Adipocyte (in vitro differentiated cells): ENCODE results near the gene PNKD.

Experiments
- DNase-seq: peaks from one replicate; pipeline ENCODE4 v3.0.0-alpha.2; 2015; ENCODE audit warnings: low read depth
- H3K27me3 ChIP-seq: replicated peaks from 2 replicates; pipeline ENCODE4 v1.7.0; 2013; ENCODE audit warnings: mild to moderate bottlenecking, low read length, moderate library complexity; ENCODE audit not compliant: control insufficient read depth, insufficient read depth
- H3K36me3 ChIP-seq: 2 replicates; pipeline ENCODE4 v1.7.0; 2013; ENCODE audit warnings: low read length, mild to moderate bottlenecking, moderate library complexity; ENCODE audit not compliant: control insufficient read depth, insufficient read depth, severe bottlenecking
- H3K4me1 ChIP-seq: 2 replicates; pipeline ENCODE4 v1.7.0; 2013; ENCODE audit warnings: mild to moderate bottlenecking, low read length, moderate library complexity; ENCODE audit not compliant: control insufficient read depth, insufficient read depth
- H3K4me3 ChIP-seq: 2 replicates; pipeline ENCODE4 v1.7.0; 2013; ENCODE audit warnings: mild to moderate bottlenecking, low read length, moderate library complexity
- H3K9ac ChIP-seq: 2 replicates; pipeline ENCODE4 v1.7.0; 2013; ENCODE audit warnings: mild to moderate bottlenecking, low read length, moderate library complexity
- H3K9me3 ChIP-seq: 2 replicates; pipeline ENCODE4 v1.7.0; 2013; ENCODE audit warnings: mild to moderate bottlenecking, low read length, moderate library complexity; ENCODE audit not compliant: control insufficient read depth

PNKD gene

GRCh38 chr2:218257390-218257981 is 12.8 kb upstream of the PNKD start:
- Histone ChIP-seq H3K4me1 (peaks cover 62% of the 10 kb centered on the region), H3K4me3 (no peak overlapping the region), H3K9ac (no peak overlapping the region), H3K9me3 (no peaks in the 10 kb centered on the region), H3K36me3 (peaks cover 44% of the 10 kb centered on the region), H3K27me3 (no peaks in the 10 kb centered on the region)
- peak; percentile 48 for DNase-seq

DNA sequence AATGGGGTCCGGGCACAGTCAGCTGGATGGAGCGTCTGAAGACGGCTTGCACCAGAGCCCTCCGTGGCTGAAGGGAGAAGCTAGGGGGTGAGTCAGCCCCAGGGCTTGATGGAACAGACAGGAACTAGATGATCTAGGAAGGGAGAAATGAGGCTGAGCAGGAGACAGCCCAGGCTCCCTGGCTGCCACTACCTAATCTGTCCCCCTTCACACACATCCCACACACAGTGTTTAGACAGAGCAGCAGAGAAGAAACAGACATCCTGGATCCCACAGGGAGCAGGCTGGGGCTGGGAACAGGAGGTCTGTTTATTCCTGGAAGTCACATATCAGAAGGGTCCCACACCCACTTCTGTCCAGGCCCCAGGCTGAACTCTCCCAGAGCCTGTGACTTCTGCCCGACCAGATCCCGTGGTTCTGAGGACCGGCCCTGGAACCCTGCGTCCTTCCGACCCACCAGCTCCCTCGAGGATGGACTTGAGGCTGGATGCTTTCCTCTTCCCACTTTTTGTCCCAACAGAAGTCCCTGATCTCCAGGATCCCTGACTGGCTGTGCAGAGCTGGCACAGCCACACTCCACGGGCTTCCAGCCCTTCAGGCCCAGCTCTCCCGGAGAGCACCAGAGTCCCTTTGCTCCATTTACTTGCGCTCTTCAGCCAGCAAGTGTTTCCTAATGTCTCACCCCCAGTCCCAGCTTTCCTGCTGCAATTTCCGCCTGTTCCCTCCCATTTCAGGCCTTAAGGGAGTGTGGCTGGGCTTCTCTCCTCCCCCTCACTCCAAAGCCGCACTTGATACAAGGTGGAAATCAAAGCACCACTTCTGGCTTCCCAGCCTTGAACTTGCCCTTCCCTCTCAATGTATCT is 11.0 kb upstream of the PNKD start:
- Histone ChIP-seq H3K4me3 (peak overlapping the region; percentile 43), H3K27me3 (no peaks in the 10 kb centered on the region), H3K9me3 (no peaks in the 10 kb centered on the region), H3K36me3 (peaks cover 39% of the 10 kb centered on the region), H3K4me1 (peaks cover 61% of the 10 kb centered on the region), H3K9ac (peak overlapping the region; percentile 80)
- peak; percentile 64 for DNase-seq

- DNase-seq, result no peak
- Histone ChIP-seq H3K4me3 (peak overlapping the region; percentile 43), H3K9ac (peak overlapping the region; percentile 80), H3K9me3 (no peaks in the 10 kb centered on the region), H3K4me1 (peaks cover 61% of the 10 kb centered on the region), H3K27me3 (no peaks in the 10 kb centered on the region), H3K36me3 (peaks cover 39% of the 10 kb centered on the region)
Measured at GRCh38 chr2:218260166-218260565, 10.2 kb upstream of the PNKD start.

DNA sequence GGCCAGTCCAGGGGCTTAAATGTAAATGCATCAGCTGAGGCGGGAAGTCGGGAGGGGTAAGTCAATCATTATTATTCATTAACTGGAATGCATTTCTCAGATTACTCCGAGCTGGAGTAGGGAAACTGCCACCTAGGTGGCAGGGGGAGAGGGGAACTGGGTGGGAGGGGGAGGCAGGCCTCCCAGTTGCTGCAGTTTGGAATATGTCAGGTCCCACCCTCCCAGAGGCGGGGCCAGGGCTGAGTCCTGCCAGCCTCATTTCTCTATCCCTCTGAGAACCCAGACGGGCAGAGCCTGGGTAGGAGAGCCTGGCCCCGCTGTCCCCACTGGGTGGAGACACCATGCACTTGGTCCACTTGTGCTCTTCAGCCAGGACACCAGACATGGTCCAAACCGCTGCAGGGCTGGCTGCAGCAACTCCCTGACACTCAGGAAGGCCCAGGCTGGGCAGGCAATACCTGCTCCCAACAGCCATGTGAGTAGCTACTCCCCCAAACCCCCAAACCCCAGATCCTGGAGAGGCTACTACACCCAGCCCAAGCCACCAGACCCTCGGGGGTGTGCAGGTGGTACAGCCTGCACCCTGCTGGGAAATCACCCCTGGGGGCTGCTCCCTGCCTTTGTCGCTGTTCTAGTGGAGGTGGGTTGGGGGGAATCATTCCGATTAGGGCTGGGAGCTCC is 9.4 kb upstream of the PNKD start, which contains the start of gene GPBAR1:
TSS of gene GPBAR1 (plus strand) at position 274 of the 681 bp plus-strand sequence. CDS start 1,710 bp downstream, outside the sequence.
- Histone ChIP-seq H3K27me3 (no peaks in the 10 kb centered on the region), H3K4me3 (peak within 1 kb of the TSS; percentile 55), H3K4me1 (peaks cover 58% of the 10 kb centered on the region), H3K9me3 (no peaks in the 10 kb centered on the region), H3K36me3 (peaks cover 39% of the 10 kb centered on the region), H3K9ac (peak within 1 kb of the TSS; percentile 80)
- DNase-seq, result no peak

- DNase-seq, result no peak
- peaks cover 41% of the 10 kb centered on the region for H3K36me3 ChIP-seq
- H3K4me3 ChIP-seq, result peak overlapping the region; percentile 55
- peak overlapping the region; percentile 71 for H3K9ac ChIP-seq
- no peaks in the 10 kb centered on the region for H3K27me3 ChIP-seq
- H3K9me3 ChIP-seq, result no peaks in the 10 kb centered on the region
- peaks cover 58% of the 10 kb centered on the region for H3K4me1 ChIP-seq
Measured at GRCh38 chr2:218261423-218262236, 8.7 kb upstream of the PNKD start.

DNA sequence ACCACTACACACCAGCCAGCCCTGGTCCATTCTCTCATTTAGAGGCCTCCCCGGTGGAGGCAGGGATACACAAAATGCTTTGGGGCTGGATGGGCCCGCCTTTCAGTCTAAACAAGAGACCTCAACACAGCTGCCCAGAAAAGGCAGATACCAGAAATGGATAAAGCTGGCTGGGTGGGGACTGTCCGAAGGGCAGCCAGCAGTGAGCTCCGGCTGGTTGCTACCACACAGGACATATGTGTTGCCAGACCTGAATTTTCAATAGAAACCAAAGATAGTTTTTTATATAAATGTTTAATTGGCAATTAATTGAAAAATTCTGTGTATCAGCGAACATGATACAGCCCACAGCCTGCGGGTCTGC is 8.1 kb upstream of the PNKD start:
- H3K36me3 ChIP-seq, result peaks cover 42% of the 10 kb centered on the region
- H3K4me3 ChIP-seq, result no peak overlapping the region
- H3K27me3 ChIP-seq, result no peaks in the 10 kb centered on the region
- H3K4me1 ChIP-seq, result peaks cover 58% of the 10 kb centered on the region
- H3K9me3 ChIP-seq, result no peaks in the 10 kb centered on the region
- peak overlapping the region; percentile 1 for H3K9ac ChIP-seq
- no peak for DNase-seq

DNA sequence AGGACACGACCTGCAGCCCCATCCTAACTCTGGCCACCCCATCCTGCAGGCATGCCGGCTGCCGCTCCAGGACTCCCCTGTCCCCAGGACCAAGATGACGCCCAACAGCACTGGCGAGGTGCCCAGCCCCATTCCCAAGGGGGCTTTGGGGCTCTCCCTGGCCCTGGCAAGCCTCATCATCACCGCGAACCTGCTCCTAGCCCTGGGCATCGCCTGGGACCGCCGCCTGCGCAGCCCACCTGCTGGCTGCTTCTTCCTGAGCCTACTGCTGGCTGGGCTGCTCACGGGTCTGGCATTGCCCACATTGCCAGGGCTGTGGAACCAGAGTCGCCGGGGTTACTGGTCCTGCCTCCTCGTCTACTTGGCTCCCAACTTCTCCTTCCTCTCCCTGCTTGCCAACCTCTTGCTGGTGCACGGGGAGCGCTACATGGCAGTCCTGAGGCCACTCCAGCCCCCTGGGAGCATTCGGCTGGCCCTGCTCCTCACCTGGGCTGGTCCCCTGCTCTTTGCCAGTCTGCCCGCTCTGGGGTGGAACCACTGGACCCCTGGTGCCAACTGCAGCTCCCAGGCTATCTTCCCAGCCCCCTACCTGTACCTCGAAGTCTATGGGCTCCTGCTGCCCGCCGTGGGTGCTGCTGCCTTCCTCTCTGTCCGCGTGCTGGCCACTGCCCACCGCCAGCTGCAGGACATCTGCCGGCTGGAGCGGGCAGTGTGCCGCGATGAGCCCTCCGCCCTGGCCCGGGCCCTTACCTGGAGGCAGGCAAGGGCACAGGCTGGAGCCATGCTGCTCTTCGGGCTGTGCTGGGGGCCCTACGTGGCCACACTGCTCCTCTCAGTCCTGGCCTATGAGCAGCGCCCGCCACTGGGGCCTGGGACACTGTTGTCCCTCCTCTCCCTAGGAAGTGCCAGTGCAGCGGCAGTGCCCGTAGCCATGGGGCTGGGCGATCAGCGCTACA is 7.4 kb upstream of the PNKD start:
- Histone ChIP-seq H3K9me3 (no peaks in the 10 kb centered on the region), H3K4me3 (no peak overlapping the region), H3K9ac (no peak overlapping the region), H3K27me3 (no peaks in the 10 kb centered on the region), H3K4me1 (peaks cover 53% of the 10 kb centered on the region), H3K36me3 (peaks cover 48% of the 10 kb centered on the region)
- no peak for DNase-seq

GRCh38 chr2:218263817-218264641 is 6.3 kb upstream of the PNKD start:
- no peaks in the 10 kb centered on the region for H3K9me3 ChIP-seq
- H3K4me1 ChIP-seq, result peaks cover 44% of the 10 kb centered on the region
- H3K36me3 ChIP-seq, result peaks cover 48% of the 10 kb centered on the region
- no peak overlapping the region for H3K4me3 ChIP-seq
- H3K27me3 ChIP-seq, result no peaks in the 10 kb centered on the region
- no peak overlapping the region for H3K9ac ChIP-seq
- no peak for DNase-seq

- DNase-seq, result no peak
- H3K4me1 ChIP-seq, result peaks cover 38% of the 10 kb centered on the region
- H3K4me3 ChIP-seq, result no peak overlapping the region
- peak overlapping the region; percentile 34 for H3K9ac ChIP-seq
- H3K36me3 ChIP-seq, result peaks cover 48% of the 10 kb centered on the region
- H3K9me3 ChIP-seq, result no peaks in the 10 kb centered on the region
- no peaks in the 10 kb centered on the region for H3K27me3 ChIP-seq
Measured at GRCh38 chr2:218264773-218265561, 5.4 kb upstream of the PNKD start.
